Measurements from ENCODE around the gene EIF2AK3.
"Not testable (repeated sequence)": the region's sequence is repeated elsewhere in the genome, so short reads cannot be mapped to it uniquely, and the experiment has no call there.

Gene EIF2AK3

GRCh38 chr2:88626171-88627054 is 851 bp downstream of the EIF2AK3 start:
- Histone ChIP-seq H3K9me3 (ENCODE audit: control extremely low read depth in 1 of 5, control insufficient read depth in 4 of 5, insufficient read depth in 2 of 5, low read depth in 1 of 5, low read length in 4 of 5) (no peaks in the 10 kb centered on the region), H3K4me3 (ENCODE audit: control insufficient read depth in 1 of 7, extremely low read depth in 1 of 7, insufficient read depth in 4 of 7, low read depth in 2 of 7, low read length in 6 of 7) (peak overlapping the region; percentile 88 to 96 (median 93)), H3K27ac (ENCODE audit: insufficient read depth in 1 of 2, low read depth in 1 of 2, low read length in 2 of 2, poor library complexity in 1 of 2, severe bottlenecking in 2 of 2) (peak overlapping the region; percentile 77 to 99), H3K27me3 (replicated peaks in 2 of 5; ENCODE audit: control insufficient read depth in 4 of 5, insufficient read depth in 5 of 5, low read length in 4 of 5) (no peaks in the 10 kb centered on the region), H3K36me3 (ENCODE audit: control insufficient read depth in 4 of 4, insufficient read depth in 4 of 4, low read length in 3 of 4) (no peaks in the 10 kb centered on the region), H3K4me1 (ENCODE audit: control extremely low read depth in 1 of 4, control insufficient read depth in 4 of 4, insufficient read depth in 4 of 4, low read length in 3 of 4) (peaks cover 11 to 28% (median 18%) of the 10 kb centered on the region in 4 experiments)
- WGBS (ENCODE audit: insufficient coverage), result 4% methylated on average over 49 of the region's 54 CpGs
- ChIA-PET POLR2A (interaction anchor here (0.6 to 1.0 kb wide), 2 partner anchors 19 to 54 kb away, joined by 3 to 5 read pairs; no protein-coding TSS in a partner anchor), CTCF (interaction anchor here (0.7 to 1.6 kb wide), 3 partner anchors 30 to 43 kb away, joined by 3 to 4 read pairs (median 3); no protein-coding TSS in a partner anchor)
- DNase-seq, result peak; percentile 9 to 56 (median 23)

GRCh38 chr2:88624477-88624876 is 2.8 kb downstream of the EIF2AK3 start:
- DNase-seq, result no peak
- Histone ChIP-seq H3K9me3 (ENCODE audit: control extremely low read depth in 1 of 5, control insufficient read depth in 4 of 5, insufficient read depth in 2 of 5, low read depth in 1 of 5, low read length in 4 of 5) (no peaks in the 10 kb centered on the region), H3K36me3 (ENCODE audit: control insufficient read depth in 4 of 4, insufficient read depth in 4 of 4, low read length in 3 of 4) (no peaks in the 10 kb centered on the region), H3K27ac (ENCODE audit: insufficient read depth in 1 of 2, low read depth in 1 of 2, low read length in 2 of 2, poor library complexity in 1 of 2, severe bottlenecking in 2 of 2) (no peak overlapping the region), H3K27me3 (replicated peaks in 2 of 5; ENCODE audit: control insufficient read depth in 4 of 5, insufficient read depth in 5 of 5, low read length in 4 of 5) (no peaks in the 10 kb centered on the region), H3K4me3 (ENCODE audit: control insufficient read depth in 1 of 7, extremely low read depth in 1 of 7, insufficient read depth in 4 of 7, low read depth in 2 of 7, low read length in 6 of 7) (no peak overlapping the region), H3K4me1 (ENCODE audit: control extremely low read depth in 1 of 4, control insufficient read depth in 4 of 4, insufficient read depth in 4 of 4, low read length in 3 of 4) (peaks cover 11 to 28% (median 18%) of the 10 kb centered on the region in 4 experiments)
- 100% methylated on average over 3 of the region's 4 CpGs for WGBS (ENCODE audit: insufficient coverage)
- ChIA-PET CTCF (interaction anchor here (2.1 kb wide), 1 partner anchor 47 kb away, joined by 5 read pairs; no protein-coding TSS in a partner anchor), POLR2A (no interaction called here)

GRCh38 chr2:88623831-88624465 is 3.3 kb downstream of the EIF2AK3 start:
- H3K4me1 ChIP-seq (ENCODE audit: control extremely low read depth in 1 of 4, control insufficient read depth in 4 of 4, insufficient read depth in 4 of 4, low read length in 3 of 4), result peaks cover 11 to 28% (median 16%) of the 10 kb centered on the region in 4 experiments
- H3K4me3 ChIP-seq (ENCODE audit: control insufficient read depth in 1 of 7, extremely low read depth in 1 of 7, insufficient read depth in 4 of 7, low read depth in 2 of 7, low read length in 6 of 7); H3K36me3 ChIP-seq (ENCODE audit: control insufficient read depth in 4 of 4, insufficient read depth in 4 of 4, low read length in 3 of 4); H3K27me3 ChIP-seq (replicated peaks in 2 of 5; ENCODE audit: control insufficient read depth in 4 of 5, insufficient read depth in 5 of 5, low read length in 4 of 5); DNase-seq; H3K27ac ChIP-seq (ENCODE audit: insufficient read depth in 1 of 2, low read depth in 1 of 2, low read length in 2 of 2, poor library complexity in 1 of 2, severe bottlenecking in 2 of 2); H3K9me3 ChIP-seq (ENCODE audit: control extremely low read depth in 1 of 5, control insufficient read depth in 4 of 5, insufficient read depth in 2 of 5, low read depth in 1 of 5, low read length in 4 of 5); POLR2A ChIA-PET: not testable (repeated sequence)
- CTCF ChIA-PET, result interaction anchor here (2.1 kb wide), 1 partner anchor 48 kb away, joined by 5 read pairs; no protein-coding TSS in a partner anchor
- 91% methylated on average over 3 of the region's 11 CpGs for WGBS (ENCODE audit: insufficient coverage)

GRCh38 chr2:88622307-88622706 is 5.0 kb downstream of the EIF2AK3 start:
- no peak overlapping the region for H3K4me3 ChIP-seq (ENCODE audit: control insufficient read depth in 1 of 7, extremely low read depth in 1 of 7, insufficient read depth in 4 of 7, low read depth in 2 of 7, low read length in 6 of 7)
- peaks cover 6 to 17% (median 9%) of the 10 kb centered on the region in 4 experiments for H3K4me1 ChIP-seq (ENCODE audit: control extremely low read depth in 1 of 4, control insufficient read depth in 4 of 4, insufficient read depth in 4 of 4, low read length in 3 of 4)
- ChIA-PET CTCF (interaction anchor here (0.6 kb wide), 1 partner anchor 32 kb away, joined by 3 read pairs; no protein-coding TSS in a partner anchor), POLR2A (no interaction called here)
- H3K36me3 ChIP-seq (ENCODE audit: control insufficient read depth in 4 of 4, insufficient read depth in 4 of 4, low read length in 3 of 4), result no peaks in the 10 kb centered on the region
- H3K9me3 ChIP-seq (ENCODE audit: control extremely low read depth in 1 of 5, control insufficient read depth in 4 of 5, insufficient read depth in 2 of 5, low read depth in 1 of 5, low read length in 4 of 5), result no peaks in the 10 kb centered on the region
- WGBS (ENCODE audit: insufficient coverage), result 100% methylated on average over 1 of the region's 1 CpG
- H3K27ac ChIP-seq (ENCODE audit: insufficient read depth in 1 of 2, low read depth in 1 of 2, low read length in 2 of 2, poor library complexity in 1 of 2, severe bottlenecking in 2 of 2), result no peak overlapping the region
- H3K27me3 ChIP-seq (replicated peaks in 2 of 5; ENCODE audit: control insufficient read depth in 4 of 5, insufficient read depth in 5 of 5, low read length in 4 of 5), result no peaks in the 10 kb centered on the region
- no peak for DNase-seq

- Histone ChIP-seq H3K36me3 (ENCODE audit: control insufficient read depth in 4 of 4, insufficient read depth in 4 of 4, low read length in 3 of 4) (no peaks in the 10 kb centered on the region), H3K4me3 (ENCODE audit: control insufficient read depth in 1 of 7, extremely low read depth in 1 of 7, insufficient read depth in 4 of 7, low read depth in 2 of 7, low read length in 6 of 7) (no peak overlapping the region), H3K9me3 (ENCODE audit: control extremely low read depth in 1 of 5, control insufficient read depth in 4 of 5, insufficient read depth in 2 of 5, low read depth in 1 of 5, low read length in 4 of 5) (no peaks in the 10 kb centered on the region), H3K4me1 (ENCODE audit: control extremely low read depth in 1 of 4, control insufficient read depth in 4 of 4, insufficient read depth in 4 of 4, low read length in 3 of 4) (peaks cover 6 to 15% (median 8%) of the 10 kb centered on the region in 4 experiments), H3K27me3 (replicated peaks in 2 of 5; ENCODE audit: control insufficient read depth in 4 of 5, insufficient read depth in 5 of 5, low read length in 4 of 5) (no peaks in the 10 kb centered on the region), H3K27ac (ENCODE audit: insufficient read depth in 1 of 2, low read depth in 1 of 2, low read length in 2 of 2, poor library complexity in 1 of 2, severe bottlenecking in 2 of 2) (no peak overlapping the region)
- ChIA-PET POLR2A (no interaction called here), CTCF (no interaction called here)
- no peak for DNase-seq
- WGBS (ENCODE audit: insufficient coverage), result no CpG with 5 or more reads among the region's 3 CpGs
Observed at GRCh38 chr2:88621432-88621831, 5.8 kb downstream of the EIF2AK3 start.

GRCh38 chr2:88620015-88620414 is 7.2 kb downstream of the EIF2AK3 start:
- DNase-seq, result no peak
- Histone ChIP-seq H3K36me3 (ENCODE audit: control insufficient read depth in 4 of 4, insufficient read depth in 4 of 4, low read length in 3 of 4) (no peaks in the 10 kb centered on the region), H3K9me3 (ENCODE audit: control extremely low read depth in 1 of 5, control insufficient read depth in 4 of 5, insufficient read depth in 2 of 5, low read depth in 1 of 5, low read length in 4 of 5) (no peaks in the 10 kb centered on the region), H3K4me3 (ENCODE audit: control insufficient read depth in 1 of 7, extremely low read depth in 1 of 7, insufficient read depth in 4 of 7, low read depth in 2 of 7, low read length in 6 of 7) (no peak overlapping the region), H3K27me3 (replicated peaks in 2 of 5; ENCODE audit: control insufficient read depth in 4 of 5, insufficient read depth in 5 of 5, low read length in 4 of 5) (no peaks in the 10 kb centered on the region), H3K4me1 (ENCODE audit: control extremely low read depth in 1 of 4, control insufficient read depth in 4 of 4, insufficient read depth in 4 of 4, low read length in 3 of 4) (peaks cover 0 to 3% (median 0%) of the 10 kb centered on the region in 4 experiments), H3K27ac (ENCODE audit: insufficient read depth in 1 of 2, low read depth in 1 of 2, low read length in 2 of 2, poor library complexity in 1 of 2, severe bottlenecking in 2 of 2) (no peak overlapping the region)
- POLR2A ChIA-PET, result interaction anchor here (0.7 kb wide), 1 partner anchor 72 kb away, joined by 6 read pairs; the partner anchor contains the start of gene RPIA
- 100% methylated on average over 1 of the region's 1 CpG for WGBS (ENCODE audit: insufficient coverage)
- CTCF ChIA-PET, result interaction anchor here (0.7 kb wide), 1 partner anchor 29 kb away, joined by 3 read pairs; no protein-coding TSS in a partner anchor

Measured in common myeloid progenitor, CD34-positive (primary cell).